Measurements from ENCODE around the gene OLFM1. TPM values are rescaled to one million over a fixed set of nuclear protein-coding genes. Genes with fewer than 3 reads are reported as not detected.
A peak's percentile ranks its signal among the peaks of the same experiment; 100 is the strongest.

The OLFM1 gene
- total RNA-seq, 1 experiment from 2014 or later = 0.44 TPM

DNA sequence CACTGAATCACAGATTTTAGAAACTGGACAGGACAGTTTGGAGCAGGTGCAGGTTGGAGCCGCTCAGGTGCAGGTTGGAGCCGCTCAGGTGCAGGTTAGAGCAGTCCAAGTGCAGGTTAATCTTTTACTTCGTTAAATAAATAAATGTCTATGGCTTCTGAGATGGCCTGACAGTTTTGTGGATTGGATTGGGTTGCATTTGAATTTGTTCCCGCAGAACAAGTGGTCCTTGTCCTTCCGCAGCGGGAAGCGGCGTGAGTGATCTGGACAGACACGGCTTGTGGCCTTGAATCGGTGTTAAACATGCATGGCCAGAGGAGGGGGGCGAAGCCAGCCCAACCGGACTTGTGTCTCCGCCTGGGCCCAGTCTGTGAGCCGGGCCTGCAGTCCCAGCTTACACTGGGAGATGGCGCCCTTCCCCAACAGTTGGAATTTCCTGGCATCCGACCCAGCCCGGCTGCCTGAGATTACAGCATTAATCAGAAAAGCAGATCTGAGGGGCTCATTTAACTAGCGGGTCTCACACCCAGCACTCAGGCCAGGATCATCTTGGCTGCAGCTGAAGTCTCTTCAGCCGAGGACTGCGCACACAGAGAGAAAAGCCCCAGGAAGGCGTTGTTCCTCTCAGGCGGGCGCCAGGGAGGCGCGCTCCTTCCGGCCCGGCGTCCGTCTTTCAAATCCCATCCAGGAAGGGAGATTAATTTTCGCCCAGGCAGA is 1.5 kb upstream of the OLFM1 start:
- Histone ChIP-seq H3K9me2 (replicated peaks; ENCODE audit: low read length) (no peaks in the 10 kb centered on the region), H3K79me2 (ENCODE audit: low read length) (no peaks in the 10 kb centered on the region), H3K9ac (ENCODE audit: low read length) (no peak overlapping the region), H2AFZ (ENCODE audit: low read length) (peak overlapping the region; percentile 63; the same call in 1 of the 2 replicates), H3K4me1 (ENCODE audit: insufficient read depth, low read length) (no peaks in the 10 kb centered on the region), H3K27me3 (ENCODE audit: low read length) (peaks cover 13% of the 10 kb centered on the region; the same call in 1 of the 2 replicates), H3K4me2 (ENCODE audit: low read length) (peak overlapping the region; percentile 69), H3K27ac (ENCODE audit: low read length) (no peak overlapping the region), H3K36me3 (ENCODE audit: low read depth, low read length) (no peaks in the 10 kb centered on the region), H3F3A (ENCODE audit: low read length, unreplicated experiment) (no peaks in the 10 kb centered on the region), H4K20me1 (ENCODE audit: low read length) (no peaks in the 10 kb centered on the region), H3K9me3 (ENCODE audit: low read length) (no peaks in the 10 kb centered on the region), H3K4me3 (ENCODE audit: low read length) (peak overlapping the region; percentile 32; the same call in 1 of the 2 replicates)
- peak; percentile 78 for ATAC-seq
- no peak for TF ChIP-seq EZH2phosphoT487 (IDR thresholded peaks at IDR 0.05; ENCODE audit: borderline replicate concordance, low read length)
- TF ChIP-seq, protein P1, sequence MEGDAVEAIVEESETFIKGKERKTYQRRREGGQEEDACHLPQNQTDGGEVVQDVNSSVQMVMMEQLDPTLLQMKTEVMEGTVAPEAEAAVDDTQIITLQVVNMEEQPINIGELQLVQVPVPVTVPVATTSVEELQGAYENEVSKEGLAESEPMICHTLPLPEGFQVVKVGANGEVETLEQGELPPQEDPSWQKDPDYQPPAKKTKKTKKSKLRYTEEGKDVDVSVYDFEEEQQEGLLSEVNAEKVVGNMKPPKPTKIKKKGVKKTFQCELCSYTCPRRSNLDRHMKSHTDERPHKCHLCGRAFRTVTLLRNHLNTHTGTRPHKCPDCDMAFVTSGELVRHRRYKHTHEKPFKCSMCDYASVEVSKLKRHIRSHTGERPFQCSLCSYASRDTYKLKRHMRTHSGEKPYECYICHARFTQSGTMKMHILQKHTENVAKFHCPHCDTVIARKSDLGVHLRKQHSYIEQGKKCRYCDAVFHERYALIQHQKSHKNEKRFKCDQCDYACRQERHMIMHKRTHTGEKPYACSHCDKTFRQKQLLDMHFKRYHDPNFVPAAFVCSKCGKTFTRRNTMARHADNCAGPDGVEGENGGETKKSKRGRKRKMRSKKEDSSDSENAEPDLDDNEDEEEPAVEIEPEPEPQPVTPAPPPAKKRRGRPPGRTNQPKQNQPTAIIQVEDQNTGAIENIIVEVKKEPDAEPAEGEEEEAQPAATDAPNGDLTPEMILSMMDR (conservative IDR thresholded peaks at IDR 0.05; ENCODE audit: low read depth, low read length) = peak; percentile 78
- no peak for TF ChIP-seq EZH2 (IDR thresholded peaks at IDR 0.05; ENCODE audit: low read length, unreplicated experiment)
- peak; percentile 71 for DNase-seq
- ChIA-PET POLR2A (ENCODE audit: unreplicated experiment) (interaction anchor here (0.5 kb wide), 1 partner anchor 857 kb away, joined by 6 read pairs; no protein-coding TSS in a partner anchor), CTCF (no interaction called here)
- intact Hi-C loops (cut with micrococcal nuclease) = no loop called here
- BruUV-seq (replicated peaks) = no TSS peak

DNA sequence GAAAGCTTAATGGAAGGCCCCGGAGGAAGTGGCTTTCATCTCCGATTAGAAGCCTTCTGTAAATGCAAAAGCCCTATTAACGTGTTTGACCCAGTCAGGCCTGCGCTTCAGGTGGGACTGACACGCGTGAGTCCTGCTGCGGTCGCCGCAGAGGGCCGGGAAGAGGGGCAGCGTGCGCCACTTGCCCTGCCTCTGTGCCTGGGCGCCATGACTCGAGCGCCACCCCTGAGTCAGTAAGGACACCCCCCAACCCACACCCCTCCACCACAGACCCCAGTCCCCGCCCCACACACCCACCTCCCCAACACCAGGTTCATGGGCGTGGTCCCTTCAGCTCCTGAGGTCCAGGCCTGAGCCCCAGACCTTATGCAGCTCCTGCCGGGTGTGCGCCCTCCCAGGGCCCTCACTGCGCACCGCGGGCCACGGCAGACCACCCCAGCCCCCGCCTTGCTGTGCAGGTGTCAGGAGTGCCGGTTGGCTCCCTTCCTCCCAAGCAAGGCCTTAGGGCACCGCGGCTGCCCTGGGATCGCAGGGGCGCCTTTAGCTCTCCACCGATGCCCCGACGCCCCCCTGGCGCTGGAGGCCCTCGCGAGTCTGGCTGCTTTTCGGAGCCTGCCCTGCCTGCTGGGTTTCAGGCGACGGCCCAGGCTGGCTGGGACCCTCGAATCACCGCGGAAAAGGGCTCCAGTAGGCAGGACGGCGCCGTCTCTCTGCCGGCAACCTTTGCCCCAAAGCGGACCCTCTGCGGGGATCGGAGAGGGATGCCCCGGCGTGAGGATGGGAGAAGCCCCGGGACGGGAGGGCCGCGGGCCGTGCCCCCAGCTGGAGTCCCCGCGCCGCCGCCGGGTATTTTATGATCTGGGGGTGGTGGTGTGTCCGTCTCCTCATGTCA is 625 bp upstream of the OLFM1 start:
- Histone ChIP-seq H3K79me2 (ENCODE audit: low read length) (no peaks in the 10 kb centered on the region), H3K4me3 (ENCODE audit: low read length) (no peak overlapping the region), H3K4me1 (ENCODE audit: insufficient read depth, low read length) (no peaks in the 10 kb centered on the region), H3K4me2 (ENCODE audit: low read length) (peak overlapping the region; percentile 69), H2AFZ (ENCODE audit: low read length) (peak overlapping the region; percentile 63; the same call in 1 of the 2 replicates), H3K27ac (ENCODE audit: low read length) (no peak overlapping the region), H3K9me3 (ENCODE audit: low read length) (no peaks in the 10 kb centered on the region), H3K9me2 (replicated peaks; ENCODE audit: low read length) (no peaks in the 10 kb centered on the region), H3K27me3 (ENCODE audit: low read length) (peaks cover 13% of the 10 kb centered on the region; the same call in 1 of the 2 replicates), H3K36me3 (ENCODE audit: low read depth, low read length) (no peaks in the 10 kb centered on the region), H3F3A (ENCODE audit: low read length, unreplicated experiment) (no peaks in the 10 kb centered on the region), H3K9ac (ENCODE audit: low read length) (no peak overlapping the region), H4K20me1 (ENCODE audit: low read length) (no peaks in the 10 kb centered on the region)
- no peak for DNase-seq
- no TSS peak for BruUV-seq (replicated peaks)
- POLR2A ChIA-PET (ENCODE audit: unreplicated experiment) = interaction anchor here (0.5 kb wide), 1 partner anchor 856 kb away, joined by 6 read pairs; no protein-coding TSS in a partner anchor
- TF ChIP-seq EZH2phosphoT487 (IDR thresholded peaks at IDR 0.05; ENCODE audit: borderline replicate concordance, low read length) (no peak), EZH2 (IDR thresholded peaks at IDR 0.05; ENCODE audit: low read length, unreplicated experiment) (no peak)
- TF ChIP-seq, protein P1 (conservative IDR thresholded peaks at IDR 0.05; ENCODE audit: low read depth, low read length) = no peak
- CTCF ChIA-PET = no interaction called here
- intact Hi-C loops (cut with micrococcal nuclease) = no loop called here
- ATAC-seq = no peak

All from PC-3 (cell line).